ENCODE data around the gene CRYBG1.
A peak's percentile ranks its signal among the peaks of the same experiment; 100 is the strongest.

CRYBG1 gene

GRCh38 chr6:106510090-106510970 lies 149.8 kb downstream of the CRYBG1 start:
- Histone ChIP-seq H3K27ac (no peak overlapping the region), H3K4me3 (peak overlapping the region; percentile 67)
- no peak for TF ChIP-seq CTCF (IDR thresholded peaks at IDR 0.05)
- DNase-seq (ENCODE audit: low spot score), result no peak

- Histone ChIP-seq H3K4me3 (peak overlapping the region; percentile 79), H3K27ac (peak overlapping the region in 1 of 2 donors; percentile 72)
- no peak for TF ChIP-seq CTCF (IDR thresholded peaks at IDR 0.05)
- no peak for DNase-seq (ENCODE audit: low spot score)
Observed at GRCh38 chr6:106511288-106512047, 151.0 kb downstream of the CRYBG1 start.

- TF ChIP-seq CTCF (IDR thresholded peaks at IDR 0.05), result no peak
- H3K4me3 ChIP-seq, result peak overlapping the region; percentile 79
- peak overlapping the region; percentile 61 to 72 for H3K27ac ChIP-seq
- peak; percentile 80 for DNase-seq (ENCODE audit: low spot score)
Observed at GRCh38 chr6:106512048-106512967, 151.8 kb downstream of the CRYBG1 start.

- H3K4me3 ChIP-seq, result peak overlapping the region; percentile 79
- no peak for DNase-seq (ENCODE audit: low spot score)
- no peak for TF ChIP-seq CTCF (IDR thresholded peaks at IDR 0.05)
- H3K27ac ChIP-seq, result peak overlapping the region; percentile 61 to 72
Observed at GRCh38 chr6:106512968-106513574, 152.6 kb downstream of the CRYBG1 start.

GRCh38 chr6:106513808-106514582 lies 153.5 kb downstream of the CRYBG1 start:
- no peak for DNase-seq (ENCODE audit: low spot score)
- H3K27ac ChIP-seq, result no peak overlapping the region

More at GRCh38 chr6:106513808-106514582, 153.5 kb downstream of the CRYBG1 start:
- H3K4me3 ChIP-seq, result peak overlapping the region; percentile 79
- TF ChIP-seq CTCF (IDR thresholded peaks at IDR 0.05), result no peak

Measured in coronary artery (tissue), 2 donors.